PC-9 (cell line): ENCODE measurements around the gene INTS12.

Experiments
- EZH2 ChIP-seq: fragments of 200-600 bp; sonication (generic); IDR thresholded peaks from 2 replicates; pipeline ENCODE4 v1.8.0; 2017; ENCODE audit warnings: antibody characterized with exemption, low read depth
- TF ChIP-seq, protein P1 (sequence below): fragments of 200-600 bp; sonication (generic); conservative IDR thresholded peaks from 2 replicates; pipeline ENCODE4 v1.6.1; 2017; ENCODE audit warnings: mixed run types, antibody characterized with exemption, mild to moderate bottlenecking, moderate library complexity

- TF ChIP-seq, protein P1, sequence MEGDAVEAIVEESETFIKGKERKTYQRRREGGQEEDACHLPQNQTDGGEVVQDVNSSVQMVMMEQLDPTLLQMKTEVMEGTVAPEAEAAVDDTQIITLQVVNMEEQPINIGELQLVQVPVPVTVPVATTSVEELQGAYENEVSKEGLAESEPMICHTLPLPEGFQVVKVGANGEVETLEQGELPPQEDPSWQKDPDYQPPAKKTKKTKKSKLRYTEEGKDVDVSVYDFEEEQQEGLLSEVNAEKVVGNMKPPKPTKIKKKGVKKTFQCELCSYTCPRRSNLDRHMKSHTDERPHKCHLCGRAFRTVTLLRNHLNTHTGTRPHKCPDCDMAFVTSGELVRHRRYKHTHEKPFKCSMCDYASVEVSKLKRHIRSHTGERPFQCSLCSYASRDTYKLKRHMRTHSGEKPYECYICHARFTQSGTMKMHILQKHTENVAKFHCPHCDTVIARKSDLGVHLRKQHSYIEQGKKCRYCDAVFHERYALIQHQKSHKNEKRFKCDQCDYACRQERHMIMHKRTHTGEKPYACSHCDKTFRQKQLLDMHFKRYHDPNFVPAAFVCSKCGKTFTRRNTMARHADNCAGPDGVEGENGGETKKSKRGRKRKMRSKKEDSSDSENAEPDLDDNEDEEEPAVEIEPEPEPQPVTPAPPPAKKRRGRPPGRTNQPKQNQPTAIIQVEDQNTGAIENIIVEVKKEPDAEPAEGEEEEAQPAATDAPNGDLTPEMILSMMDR = no peak
- TF ChIP-seq EZH2 = no peak
Observed at GRCh38 chr4:105659190-105659589, 49.3 kb downstream of the INTS12 start.
